Neural progenitor cell (in vitro differentiated cells): Measurements from ENCODE around the gene ZNF223. TPM values are rescaled to one million over a fixed set of nuclear protein-coding genes. Genes with fewer than 3 reads are reported as not detected.

Source experiments
- DNase-seq: peaks from one replicate; pipeline ENCODE4 v3.0.0-alpha.2; 2016; ENCODE audit warnings: low spot score
- H2AFZ ChIP-seq: fragments of 200-600 bp; sonication (generic); replicated peaks from 2 replicates; pipeline ENCODE4 v1.6.1; 2016; ENCODE audit warnings: antibody characterized with exemption
- H3F3A ChIP-seq: fragments of 200-600 bp; sonication (generic); 2 replicates; pipeline ENCODE4 v1.6.1; 2016; ENCODE audit warnings: antibody characterized with exemption, low read depth
- H3K27ac ChIP-seq: fragments of 200-600 bp; sonication (generic); 2 replicates; pipeline ENCODE4 v1.5.1; 2016; ENCODE audit warnings: mild to moderate bottlenecking
- H3K27me3 ChIP-seq: fragments of 200-600 bp; sonication (generic); 2 replicates; pipeline ENCODE4 v1.6.1; 2016; ENCODE audit warnings: mild to moderate bottlenecking, moderate library complexity
- H3K36me3 ChIP-seq: fragments of 200-600 bp; sonication (generic); 2 replicates; pipeline ENCODE4 v1.5.1; 2016
- H3K4me1 ChIP-seq: fragments of 200-600 bp; sonication (generic); 2 replicates; pipeline ENCODE4 v1.6.1; 2016; ENCODE audit warnings: mixed run types
- H3K4me2 ChIP-seq: fragments of 200-600 bp; sonication (generic); 2 replicates; pipeline ENCODE4 v1.6.1; 2016
- H3K4me3 ChIP-seq: fragments of 200-600 bp; sonication (generic); 2 replicates; pipeline ENCODE4 v1.5.1; 2016
- H3K79me2 ChIP-seq: fragments of 200-600 bp; sonication (generic); 2 replicates; pipeline ENCODE4 v1.6.1; 2016; ENCODE audit warnings: low read depth
- H3K9ac ChIP-seq: fragments of 200-600 bp; sonication (generic); 2 replicates; pipeline ENCODE4 v1.6.1; 2016
- H3K9me3 ChIP-seq: fragments of 200-600 bp; sonication (generic); 2 replicates; pipeline ENCODE4 v1.5.1; 2016; ENCODE audit warnings: low read depth
- H4K20me1 ChIP-seq: fragments of 200-600 bp; sonication (generic); 2 replicates; pipeline ENCODE4 v1.6.1; 2016; ENCODE audit warnings: low read depth
- H3K27ac Mint-ChIP-seq: 3 replicates; pipeline ENCODE4 v1.8.0; 2021; ENCODE audit warnings: mixed read lengths
- H3K27me3 Mint-ChIP-seq: 2 replicates; pipeline ENCODE4 v1.8.0; 2022; ENCODE audit warnings: low read depth, mild to moderate bottlenecking, inconsistent platforms, moderate library complexity, mixed read lengths; ENCODE audit not compliant: insufficient read depth
- H3K36me3 Mint-ChIP-seq: 3 replicates; pipeline ENCODE4 v1.8.0; 2021; ENCODE audit warnings: mixed read lengths
- H3K4me1 Mint-ChIP-seq: 3 replicates; pipeline ENCODE4 v1.8.0; 2021; ENCODE audit warnings: mixed read lengths
- H3K4me3 Mint-ChIP-seq: 3 replicates; pipeline ENCODE4 v1.8.0; 2021; ENCODE audit warnings: mild to moderate bottlenecking, moderate library complexity, mixed read lengths
- H3K9me3 Mint-ChIP-seq: 3 replicates; pipeline ENCODE4 v1.8.0; 2020; ENCODE audit warnings: mixed read lengths
- CTCF ChIP-seq: fragments of 200-600 bp; sonication (generic); IDR thresholded peaks from 2 replicates; pipeline ENCODE4 v1.5.1; 2017; ENCODE audit warnings: antibody characterized with exemption, mild to moderate bottlenecking
- EZH2 ChIP-seq: fragments of 200-600 bp; sonication (generic); IDR thresholded peaks from 2 replicates; pipeline ENCODE4 v1.6.1; 2017; ENCODE audit warnings: antibody characterized with exemption, mild to moderate bottlenecking, moderate library complexity
- EZH2phosphoT487 ChIP-seq: fragments of 200-600 bp; sonication (generic); IDR thresholded peaks from 2 replicates; pipeline ENCODE4 v1.6.1; 2017; ENCODE audit warnings: antibody characterized with exemption
- small RNA-seq: library from RNA; depleted of rRNA; stranded (forward); fragments of <200 nt; gene quantifications from one replicate; pipeline ENCODE3, GENCODE V24; 2015
- total RNA-seq: library from RNA; depleted of rRNA; stranded (reverse); fragments of >200 nt; gene quantifications from 2 replicates; pipeline ENCODE4 v1.2.3, GENCODE V29; 2015; ENCODE audit warnings: low replicate concordance

ZNF223 gene
- total RNA-seq, 1 donor from 2014 or later = 21.1 TPM

GRCh38 chr19:44113138-44113783 is 61.4 kb downstream of the ZNF223 start, which contains the start of gene ZNF225:
Gene ZNF225, plus strand, starts transcription at chr19:44113399. Its CDS starts 2,429 bp downstream, at chr19:44115828.
- H3K4me3 ChIP-seq = peak within 1 kb of the TSS; percentile 94
- peaks cover 13% of the 10 kb centered on the region for H3K4me1 Mint-ChIP-seq
- H3K27me3 ChIP-seq = no peaks in the 10 kb centered on the region
- H4K20me1 ChIP-seq = no peaks in the 10 kb centered on the region
- H3K9me3 Mint-ChIP-seq = peaks cover 21% of the 10 kb centered on the region
- peak within 1 kb of the TSS; percentile 7 for H3K27ac ChIP-seq
- peaks cover 9% of the 10 kb centered on the region for H3K36me3 ChIP-seq
- H3K9ac ChIP-seq = peak within 1 kb of the TSS; percentile 46
- peak; percentile 98 for DNase-seq
- H3K79me2 ChIP-seq = peaks cover 29% of the 10 kb centered on the region
- H2AFZ ChIP-seq = peak within 1 kb of the TSS; percentile 80
- TF ChIP-seq EZH2 (no peak), EZH2phosphoT487 (no peak), CTCF (no peak)
- H3K27ac Mint-ChIP-seq = peak within 1 kb of the TSS; percentile 97
- H3K27me3 Mint-ChIP-seq = peaks cover 2% of the 10 kb centered on the region
- H3K4me3 Mint-ChIP-seq = peak within 1 kb of the TSS; percentile 100
- peaks cover 4% of the 10 kb centered on the region for H3K4me1 ChIP-seq
- H3K4me2 ChIP-seq = peak within 1 kb of the TSS; percentile 88
- H3K36me3 Mint-ChIP-seq = peaks cover 27% of the 10 kb centered on the region
- H3K9me3 ChIP-seq = peaks cover 19% of the 10 kb centered on the region
- peaks cover 17% of the 10 kb centered on the region for H3F3A ChIP-seq

DNA sequence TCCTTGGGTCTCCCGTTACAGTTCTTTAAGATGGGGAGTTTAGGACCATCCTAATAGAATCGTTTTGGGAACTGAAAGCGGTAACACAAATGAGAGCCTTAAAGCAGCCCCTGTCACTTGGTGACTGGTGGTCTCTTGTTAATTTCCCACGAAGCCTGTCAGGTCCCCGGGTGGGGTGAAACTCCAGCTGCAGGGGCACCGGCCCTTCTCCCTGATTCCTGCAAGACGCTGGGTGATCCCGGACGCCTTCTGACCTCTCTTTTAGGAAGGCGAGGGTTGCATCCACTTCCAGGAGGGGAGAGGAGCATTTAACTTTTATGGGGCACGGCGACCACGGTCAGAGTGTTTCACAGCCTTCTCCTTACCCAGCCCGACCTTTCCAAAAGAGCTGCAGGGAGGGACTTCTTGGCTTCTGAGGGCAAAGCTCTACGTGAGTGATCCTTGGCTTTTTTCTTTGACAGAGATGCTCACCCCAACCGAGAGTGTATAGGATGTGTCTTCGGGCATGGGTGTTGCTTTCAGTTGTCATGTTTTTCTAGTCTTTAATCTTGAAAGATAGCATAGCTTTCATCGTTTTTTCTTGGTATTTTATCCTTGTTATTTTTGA is 62.1 kb downstream of the ZNF223 start:
- Histone ChIP-seq H2AFZ (peak overlapping the region; percentile 80), H3K79me2 (peaks cover 29% of the 10 kb centered on the region), H3K9me3 (peaks cover 14% of the 10 kb centered on the region), H3K27ac (no peak overlapping the region), H3K36me3 (peaks cover 6% of the 10 kb centered on the region), H3K9ac (peak overlapping the region; percentile 46), H3K4me3 (peak overlapping the region; percentile 94), H3K4me1 (peaks cover 4% of the 10 kb centered on the region), H3K4me2 (peak overlapping the region; percentile 88), H3K27me3 (no peaks in the 10 kb centered on the region), H3F3A (peaks cover 17% of the 10 kb centered on the region), H4K20me1 (no peaks in the 10 kb centered on the region)
- H3K27ac Mint-ChIP-seq = peak overlapping the region; percentile 97
- H3K4me1 Mint-ChIP-seq = peaks cover 13% of the 10 kb centered on the region
- peak overlapping the region; percentile 100 for H3K4me3 Mint-ChIP-seq
- peak; percentile 20 for DNase-seq
- peaks cover 2% of the 10 kb centered on the region for H3K27me3 Mint-ChIP-seq
- H3K36me3 Mint-ChIP-seq = peaks cover 27% of the 10 kb centered on the region
- TF ChIP-seq EZH2 (no peak), EZH2phosphoT487 (no peak), CTCF (no peak)
- peaks cover 18% of the 10 kb centered on the region for H3K9me3 Mint-ChIP-seq

Small RNA genes within 50 kb of the gene (small RNA-seq; reads per million reads assigned to genes)
- gene RNU6-902P = not detected

Other genes starting within 250 kb of the ZNF223 start
- 0.12 TPM in 1 of 2 replicates, not detected in the other for gene LYPD5, start 249.6 kb upstream of the ZNF223 start, total RNA-seq
- 13.4 and 19.8 TPM in 2 replicates for gene ZNF283, start 224.7 kb upstream of the ZNF223 start, total RNA-seq
- 4.9 and 5.2 TPM in 2 replicates for gene ZNF404, start 168.1 kb upstream of the ZNF223 start, total RNA-seq
- gene ZNF45, start 116.8 kb upstream of the ZNF223 start, total RNA-seq = 13.1 and 16.1 TPM in 2 replicates
- gene ZNF221, start 100.8 kb upstream of the ZNF223 start, total RNA-seq = 12.2 and 14.0 TPM in 2 replicates
- 13.5 and 20.2 TPM in 2 replicates for gene ZNF155, start 67.8 kb upstream of the ZNF223 start, total RNA-seq
- 3.9 and 4.7 TPM in 2 replicates for gene ZNF230, start 49.1 kb upstream of the ZNF223 start, total RNA-seq
- gene ZNF222, start 26.7 kb upstream of the ZNF223 start, total RNA-seq = 8.0 and 12.9 TPM in 2 replicates
- 4.0 and 5.6 TPM in 2 replicates for gene ZNF284, start 20.1 kb downstream of the ZNF223 start, total RNA-seq
- gene ZNF224, start 42.3 kb downstream of the ZNF223 start, total RNA-seq = 27.2 and 28.7 TPM in 2 replicates
- gene ZNF225, start 61.4 kb downstream of the ZNF223 start, total RNA-seq = 6.2 and 11.2 TPM in 2 replicates
- 10.9 and 14.1 TPM in 2 replicates for gene ZNF234, start 89.5 kb downstream of the ZNF223 start, total RNA-seq
- 34.3 and 39.6 TPM in 2 replicates for gene ZNF226, start 113.1 kb downstream of the ZNF223 start, total RNA-seq
- 37.3 and 45.0 TPM in 2 replicates for gene ZNF227, start 160.5 kb downstream of the ZNF223 start, total RNA-seq
- gene ZNF233, start 207.8 kb downstream of the ZNF223 start, total RNA-seq = 1.2 and 3.1 TPM in 2 replicates